Hematopoietic multipotent progenitor cell treated with erythropoietin and hydrocortisone succinate and interleukin-3 and kit ligand, for 4 days (in vitro differentiated cells): Measurements from ENCODE around the gene DYSF.

Experiments used
- DNase-seq: peaks from one replicate; pipeline ENCODE4 v3.0.0-alpha.2; 2015

DYSF gene

DNA sequence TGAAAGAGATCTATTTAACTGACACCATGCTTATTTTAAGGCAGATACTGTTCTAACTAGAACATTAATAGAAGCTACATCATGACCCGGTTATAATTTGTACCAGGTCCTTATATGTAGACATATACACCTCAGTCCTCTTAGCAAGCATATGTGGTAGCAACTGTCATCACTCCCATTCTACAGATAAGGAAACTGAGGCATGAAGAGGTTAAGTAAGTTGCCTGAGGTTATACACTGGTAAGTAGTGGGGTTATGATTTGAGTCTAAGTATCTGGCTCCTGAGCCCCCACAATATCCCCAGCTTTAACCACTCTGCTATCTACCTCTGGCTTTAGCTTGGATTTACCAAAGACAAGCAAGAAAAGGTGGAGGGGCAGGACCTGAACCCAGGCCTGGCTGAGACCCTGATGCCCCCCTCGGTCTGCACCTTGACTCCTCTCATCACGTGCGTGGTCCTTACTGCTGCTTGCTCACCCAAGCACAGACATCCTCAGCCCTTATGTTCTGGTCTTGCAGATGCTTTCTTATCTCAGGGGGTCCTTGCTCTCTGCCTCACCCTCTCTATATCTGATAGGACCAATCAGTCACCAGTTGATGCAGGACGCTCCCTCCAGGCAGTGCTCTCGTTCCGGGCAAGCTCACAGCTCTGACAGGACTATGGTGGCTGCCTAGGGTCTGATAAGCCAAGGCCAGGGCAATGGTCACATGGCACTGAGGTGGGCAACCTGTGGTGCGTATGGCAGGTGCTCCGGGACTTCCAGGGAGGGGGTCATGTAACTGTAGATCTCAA lies 4.0 kb downstream of the DYSF start:
- DNase-seq = no peak

GRCh38 chr2:71457923-71458322 lies 4.6 kb downstream of the DYSF start:
- no peak for DNase-seq

GRCh38 chr2:71458413-71459083 lies 5.2 kb downstream of the DYSF start:
- no peak for DNase-seq

DNA sequence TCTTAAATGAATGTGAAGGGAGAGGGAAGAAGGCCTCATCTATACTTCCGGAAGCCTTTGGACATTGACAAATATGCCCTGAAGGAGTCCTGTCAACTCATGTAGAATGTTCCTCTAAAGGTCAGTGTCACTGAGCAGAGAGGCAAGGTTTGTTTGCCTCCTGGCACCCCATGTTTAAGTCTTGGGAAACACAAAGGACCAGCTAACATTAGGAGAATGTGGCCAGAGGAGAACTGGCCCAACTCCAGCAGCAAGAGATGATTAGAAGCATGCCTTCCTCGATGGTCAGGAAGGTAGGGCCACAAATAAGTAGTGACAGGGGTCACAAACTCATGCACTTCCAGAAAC lies 5.7 kb downstream of the DYSF start:
- DNase-seq = no peak

DNA sequence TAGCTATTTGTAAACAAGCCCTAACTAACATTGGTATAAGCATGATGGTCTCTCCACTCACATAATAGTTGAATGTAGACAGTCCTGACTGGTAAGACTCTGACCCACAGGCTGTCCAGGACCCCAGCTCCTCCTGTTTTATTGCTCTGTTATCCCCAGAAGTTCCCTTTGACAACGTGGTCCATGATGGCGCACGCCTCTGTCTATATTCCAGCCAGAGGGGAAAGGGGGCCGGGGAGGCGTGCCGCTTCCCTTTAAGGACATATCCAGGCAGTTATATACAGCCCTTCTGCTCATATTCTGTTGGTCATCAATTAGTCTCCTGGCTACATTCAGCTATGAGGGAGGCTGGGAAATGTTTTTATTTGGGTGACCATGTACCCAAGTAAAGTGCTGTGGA lies 6.7 kb downstream of the DYSF start:
- DNase-seq = no peak

DNA sequence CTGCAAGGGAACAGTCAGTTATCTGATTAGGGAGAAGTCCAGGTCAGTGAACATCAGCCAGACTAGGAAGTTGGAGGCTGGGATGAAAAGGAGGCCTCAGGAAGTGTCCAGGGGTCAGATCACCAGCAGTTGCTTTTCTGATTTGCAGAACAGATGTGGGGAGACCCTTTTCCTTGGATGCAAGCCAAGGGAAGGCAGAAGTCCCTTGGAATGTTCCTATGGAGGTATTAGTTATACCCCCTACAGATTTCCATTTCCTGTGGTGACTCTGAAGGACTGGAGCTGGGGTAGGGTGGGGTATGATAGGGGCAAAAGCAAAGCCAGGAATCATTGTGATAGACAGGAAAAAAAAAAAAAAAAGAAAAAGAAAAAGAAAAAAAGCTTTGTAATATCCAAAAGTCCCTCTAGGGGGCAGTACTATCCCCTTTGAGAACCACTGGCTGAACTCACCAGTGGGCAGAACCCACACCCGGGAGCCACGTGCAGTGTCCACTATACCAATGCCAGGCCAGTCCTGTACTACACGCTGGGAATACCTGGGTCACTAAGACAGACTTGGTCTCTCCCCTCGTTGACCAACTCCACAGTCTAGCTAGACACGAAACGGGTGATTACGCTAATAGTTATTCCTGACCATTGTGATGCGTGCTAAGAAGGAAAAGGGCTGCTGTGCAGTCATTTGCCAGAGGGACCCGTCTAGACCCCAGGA lies 7.4 kb downstream of the DYSF start:
- DNase-seq = peak; percentile 55

- DNase-seq = no peak
Observed at GRCh38 chr2:71461304-71461671, 7.9 kb downstream of the DYSF start.

- DNase-seq = no peak
Observed at GRCh38 chr2:71462056-71462605, 8.8 kb downstream of the DYSF start.

GRCh38 chr2:71462641-71463341 lies 9.4 kb downstream of the DYSF start:
- DNase-seq = no peak

- DNase-seq = no peak
Observed at GRCh38 chr2:71463342-71463654, 9.9 kb downstream of the DYSF start.

- no peak for DNase-seq
Observed at GRCh38 chr2:71464389-71464788, 11.0 kb downstream of the DYSF start.

- DNase-seq = no peak
Observed at GRCh38 chr2:71465356-71465755, 12.0 kb downstream of the DYSF start.

GRCh38 chr2:71465961-71466300 lies 12.6 kb downstream of the DYSF start:
- DNase-seq = no peak

GRCh38 chr2:71466301-71467179 lies 13.2 kb downstream of the DYSF start:
- DNase-seq = peak; percentile 37

DNA sequence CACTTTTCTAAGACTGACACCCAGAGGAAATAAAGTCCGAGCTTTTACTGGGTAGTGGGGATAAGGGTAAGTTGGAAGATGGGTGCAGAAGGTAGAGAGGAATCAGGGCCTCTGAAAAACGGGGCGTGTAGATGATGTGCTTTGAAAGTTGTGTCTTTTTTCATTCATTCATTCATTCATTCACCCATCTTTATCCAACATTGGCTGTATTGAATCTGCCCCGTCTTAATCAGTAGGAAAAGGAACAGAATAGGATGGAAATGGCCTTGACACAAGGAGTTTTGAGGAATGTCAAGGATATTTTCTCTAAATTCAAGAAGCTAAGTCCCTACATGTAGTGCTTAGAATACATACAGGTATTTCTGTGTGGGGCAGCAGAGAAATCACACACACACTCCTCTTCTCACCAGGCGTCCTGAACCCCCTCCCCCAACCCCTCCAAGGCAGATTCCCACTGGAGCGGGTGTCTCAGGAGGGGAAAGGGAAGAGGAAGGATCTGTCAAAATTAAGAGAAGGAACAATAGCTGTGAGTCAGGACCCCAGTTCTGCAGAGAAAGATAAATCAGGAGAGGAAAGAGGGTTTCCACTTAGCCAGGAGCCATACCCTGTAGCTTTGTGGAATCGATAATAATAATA lies 13.9 kb downstream of the DYSF start:
- no peak for DNase-seq

DNA sequence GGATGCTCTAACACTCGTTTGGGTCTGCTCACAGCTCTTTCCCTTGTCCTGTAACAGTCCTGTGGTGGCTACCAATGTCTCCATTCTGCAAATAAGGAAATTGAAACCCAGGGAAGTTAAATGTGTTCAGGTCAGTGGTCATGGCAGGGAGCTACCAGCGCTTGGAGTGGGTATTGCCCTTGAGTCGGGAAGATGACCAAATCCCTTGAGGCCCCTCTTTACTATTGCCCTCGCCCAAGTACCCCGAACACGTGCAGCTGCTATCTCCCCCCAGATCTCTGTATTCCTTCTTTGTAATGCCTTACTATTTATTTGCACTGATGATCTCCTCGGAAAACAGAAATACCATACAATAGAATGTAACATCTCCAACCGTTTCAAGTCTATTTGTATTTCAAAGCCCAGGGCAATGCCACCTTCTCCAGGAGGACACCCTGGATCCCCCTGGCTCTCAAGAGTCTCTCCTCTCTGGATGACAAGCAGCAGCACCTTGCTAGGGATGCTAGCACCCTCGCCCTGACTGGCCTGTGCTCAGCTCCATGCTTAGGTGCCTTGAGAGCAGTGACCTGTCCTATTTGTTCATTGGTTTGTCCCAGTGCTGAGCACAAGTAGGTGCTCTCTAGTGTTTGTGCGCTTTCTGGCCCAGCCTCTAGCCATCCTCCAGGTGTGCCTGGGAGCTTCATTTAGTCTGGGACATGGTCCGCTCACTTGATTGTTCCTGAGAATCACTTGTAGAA lies 15.1 kb downstream of the DYSF start:
- DNase-seq = no peak

- no peak for DNase-seq
Observed at GRCh38 chr2:71469403-71470398, 16.3 kb downstream of the DYSF start.

DNA sequence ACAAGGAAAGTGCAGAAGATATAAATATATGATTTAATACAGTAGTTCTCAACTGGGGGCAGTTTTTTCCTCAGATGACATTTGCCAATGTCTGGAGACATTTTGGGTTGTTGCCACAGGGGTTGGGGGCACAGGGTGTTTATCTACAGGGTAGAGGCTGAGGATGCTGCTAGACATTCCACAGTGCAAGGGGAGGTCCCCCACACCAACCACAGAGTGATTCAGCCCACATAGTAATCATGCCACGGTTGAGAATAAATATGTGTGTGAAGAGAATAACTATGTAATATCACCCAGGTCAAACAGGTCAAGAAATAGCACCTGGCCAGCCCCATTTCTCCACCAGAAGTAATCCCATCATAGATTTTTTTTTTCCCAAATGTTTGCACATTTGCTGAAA lies 17.9 kb downstream of the DYSF start:
- no peak for DNase-seq

DNA sequence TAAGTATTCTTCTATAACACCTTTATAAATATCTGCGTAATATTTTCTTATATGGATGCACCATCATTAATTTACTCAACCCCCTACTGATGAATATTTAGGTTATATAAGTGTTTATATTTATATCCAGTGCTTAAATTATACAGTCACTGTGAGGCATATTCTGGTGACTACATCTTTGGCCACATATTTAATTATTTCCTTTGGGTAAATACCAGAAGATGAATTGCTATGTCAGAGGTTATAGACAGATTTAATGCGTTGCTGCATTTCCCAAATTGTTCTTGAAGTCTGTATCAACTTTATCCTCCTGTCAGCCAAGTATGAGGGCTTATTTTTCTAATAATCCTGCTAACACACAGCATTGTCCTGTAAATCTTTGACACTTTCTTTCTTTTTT lies 18.7 kb downstream of the DYSF start:
- no peak for DNase-seq
